Measurements from ENCODE around the gene TENM3. TPM values are rescaled to one million over a fixed set of nuclear protein-coding genes. Genes with fewer than 3 reads are reported as not detected.

Gene TENM3
- total RNA-seq, 1 experiment from 2014 or later = 71.0 TPM

- TF ChIP-seq CTCF (IDR thresholded peaks at IDR 0.05) = no peak
- no peak for TF ChIP-seq KAT7 (CRISPR knock-in tag; IDR thresholded peaks at IDR 0.05; ENCODE audit: borderline replicate concordance)
- no peak for TF ChIP-seq PRRX2 (CRISPR knock-in tag; IDR thresholded peaks at IDR 0.05)
- no peak for TF ChIP-seq PRDM15 (CRISPR knock-in tag; IDR thresholded peaks at IDR 0.05)
- no peak for TF ChIP-seq STAT6 (CRISPR knock-in tag; conservative IDR thresholded peaks at IDR 0.05; ENCODE audit: low read depth)
- no peak for TF ChIP-seq GRHL2 (CRISPR knock-in tag; IDR thresholded peaks at IDR 0.05; ENCODE audit: insufficient replicate concordance, severe bottlenecking)
- no peak for TF ChIP-seq NR3C1 (CRISPR knock-in tag; conservative IDR thresholded peaks at IDR 0.05; ENCODE audit: low read depth)
- no peak for TF ChIP-seq E2F1 (CRISPR knock-in tag; IDR thresholded peaks at IDR 0.05)
- TF ChIP-seq IRF1 (CRISPR knock-in tag; IDR thresholded peaks at IDR 0.05) = no peak
- no peak overlapping the region for H3K4me3 Mint-ChIP-seq
- no peak overlapping the region for H3K27ac Mint-ChIP-seq
- ChIA-PET POLR2A (no interaction called here), CTCF (interaction anchor here (1.2 to 1.5 kb wide), 4 partner anchors 9 to 96 kb away, joined by 3 to 6 read pairs (median 4); no protein-coding TSS in a partner anchor)
- DNase-seq (ENCODE audit: low spot score) (no peak), ATAC-seq (no peak)
- H3K9me3 Mint-ChIP-seq = peaks cover 12% of the 10 kb centered on the region
- peaks cover 4% of the 10 kb centered on the region; the same call in 1 of the 2 replicates for H3K36me3 Mint-ChIP-seq
- peaks cover 6% of the 10 kb centered on the region for H3K27me3 Mint-ChIP-seq (ENCODE audit: low read depth)
- H3K4me1 Mint-ChIP-seq = peaks cover 21% of the 10 kb centered on the region
Observed at GRCh38 chr4:182829196-182829595, 586.0 kb downstream of the TENM3 start.

GRCh38 chr4:182831376-182831775 is 588.2 kb downstream of the TENM3 start:
- peaks cover 9% of the 10 kb centered on the region for H3K27me3 Mint-ChIP-seq (ENCODE audit: low read depth)
- ATAC-seq (no peak), DNase-seq (ENCODE audit: low spot score) (no peak)
- peaks cover 17% of the 10 kb centered on the region for H3K4me1 Mint-ChIP-seq
- ChIA-PET POLR2A (interaction anchor here (0.6 kb wide), 1 partner anchor 11 kb away, joined by 4 read pairs; no protein-coding TSS in a partner anchor), CTCF (interaction anchor here (0.6 kb wide), 1 partner anchor 89 kb away, joined by 4 read pairs; no protein-coding TSS in a partner anchor)
- peaks cover 12% of the 10 kb centered on the region for H3K9me3 Mint-ChIP-seq
- peaks cover 4% of the 10 kb centered on the region; the same call in 1 of the 2 replicates for H3K36me3 Mint-ChIP-seq
- H3K4me3 Mint-ChIP-seq = no peak overlapping the region
- no peak overlapping the region for H3K27ac Mint-ChIP-seq
- TF ChIP-seq IRF1 (CRISPR knock-in tag; IDR thresholded peaks at IDR 0.05) = no peak
- no peak for TF ChIP-seq MAX (CRISPR knock-in tag; IDR thresholded peaks at IDR 0.05)
- TF ChIP-seq SMAD3 (CRISPR knock-in tag; IDR thresholded peaks at IDR 0.05; ENCODE audit: borderline replicate concordance) = no peak
- no peak for TF ChIP-seq JUN (CRISPR knock-in tag; IDR thresholded peaks at IDR 0.05)
- TF ChIP-seq MXD4 (CRISPR knock-in tag; IDR thresholded peaks at IDR 0.05; ENCODE audit: borderline replicate concordance) = no peak
- no peak for TF ChIP-seq ATF6 (CRISPR knock-in tag; IDR thresholded peaks at IDR 0.05)
- no peak for TF ChIP-seq FOXP1 (CRISPR knock-in tag; IDR thresholded peaks at IDR 0.05; ENCODE audit: borderline replicate concordance)
- TF ChIP-seq ZBTB21 (CRISPR knock-in tag; IDR thresholded peaks at IDR 0.05; ENCODE audit: borderline replicate concordance) = no peak
- no peak for TF ChIP-seq PRDM15 (CRISPR knock-in tag; IDR thresholded peaks at IDR 0.05)
